Measurements from ENCODE around the gene PPFIBP2. TPM values are rescaled to one million over a fixed set of nuclear protein-coding genes. Genes with fewer than 3 reads are reported as not detected.

PPFIBP2 gene
- total RNA-seq, 2 experiments from 2014 or later, result 102 to 182 TPM

DNA sequence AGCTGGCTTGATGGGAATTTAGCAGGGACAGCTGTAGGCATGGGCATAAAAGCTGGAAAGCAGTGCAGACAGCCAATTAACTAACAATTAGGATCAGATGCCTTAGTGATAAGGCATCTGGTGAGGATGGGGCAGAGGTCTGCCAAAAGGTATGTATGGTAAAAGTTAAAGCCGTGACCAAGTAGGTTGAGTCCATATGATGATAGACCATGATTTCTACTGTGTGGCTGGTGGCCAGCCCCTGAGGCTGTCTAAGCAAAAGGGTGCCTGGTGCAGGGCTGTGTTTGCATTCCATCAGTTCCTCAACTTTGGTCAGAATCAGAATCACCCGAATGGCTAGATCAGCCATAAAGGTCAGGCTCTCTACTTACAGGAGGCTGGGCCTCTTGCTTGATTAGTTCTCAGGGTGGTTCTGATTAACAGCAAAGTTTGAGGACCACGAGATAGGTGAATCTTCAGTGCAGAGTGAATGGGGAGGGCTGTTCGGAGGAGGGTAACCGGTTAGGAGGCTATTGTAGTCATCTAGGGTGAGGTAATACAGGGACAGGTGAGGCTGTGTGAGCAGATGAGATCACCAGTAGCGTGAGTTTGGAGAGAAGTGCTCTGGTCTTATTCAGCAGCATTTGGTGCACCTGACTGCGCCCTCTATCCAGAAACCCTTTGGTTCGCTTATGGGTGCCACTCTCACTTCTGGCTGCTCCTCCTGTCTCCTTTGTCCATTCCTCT, 27.2 kb downstream of the PPFIBP2 start:
- CTCF ChIA-PET (ENCODE audit: unreplicated experiment), result no interaction called here
- no peak for TF ChIP-seq EZH2phosphoT487 (IDR thresholded peaks at IDR 0.05; ENCODE audit: borderline replicate concordance, low read depth, low read length)
- TF ChIP-seq, protein P1, sequence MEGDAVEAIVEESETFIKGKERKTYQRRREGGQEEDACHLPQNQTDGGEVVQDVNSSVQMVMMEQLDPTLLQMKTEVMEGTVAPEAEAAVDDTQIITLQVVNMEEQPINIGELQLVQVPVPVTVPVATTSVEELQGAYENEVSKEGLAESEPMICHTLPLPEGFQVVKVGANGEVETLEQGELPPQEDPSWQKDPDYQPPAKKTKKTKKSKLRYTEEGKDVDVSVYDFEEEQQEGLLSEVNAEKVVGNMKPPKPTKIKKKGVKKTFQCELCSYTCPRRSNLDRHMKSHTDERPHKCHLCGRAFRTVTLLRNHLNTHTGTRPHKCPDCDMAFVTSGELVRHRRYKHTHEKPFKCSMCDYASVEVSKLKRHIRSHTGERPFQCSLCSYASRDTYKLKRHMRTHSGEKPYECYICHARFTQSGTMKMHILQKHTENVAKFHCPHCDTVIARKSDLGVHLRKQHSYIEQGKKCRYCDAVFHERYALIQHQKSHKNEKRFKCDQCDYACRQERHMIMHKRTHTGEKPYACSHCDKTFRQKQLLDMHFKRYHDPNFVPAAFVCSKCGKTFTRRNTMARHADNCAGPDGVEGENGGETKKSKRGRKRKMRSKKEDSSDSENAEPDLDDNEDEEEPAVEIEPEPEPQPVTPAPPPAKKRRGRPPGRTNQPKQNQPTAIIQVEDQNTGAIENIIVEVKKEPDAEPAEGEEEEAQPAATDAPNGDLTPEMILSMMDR (conservative IDR thresholded peaks at IDR 0.05; ENCODE audit: low read length), result no peak
- Histone ChIP-seq H3K36me3 (ENCODE audit: insufficient read depth, low read length) (peaks cover 49% of the 10 kb centered on the region), H4K20me1 (ENCODE audit: insufficient read depth, low read length) (peaks cover 42% of the 10 kb centered on the region; the same call in 1 of the 2 replicates), H3K4me3 (ENCODE audit: low read depth, low read length, poor library complexity, severe bottlenecking) (no peak overlapping the region), H3K9me2 (ENCODE audit: insufficient read depth, low read length) (no peaks in the 10 kb centered on the region), H2AFZ (ENCODE audit: low read length) (no peak overlapping the region), H3K4me2 (ENCODE audit: low read length) (no peak overlapping the region), H3K79me2 (ENCODE audit: insufficient read depth, low read depth, low read length) (peaks cover 94% of the 10 kb centered on the region), H3K4me1 (ENCODE audit: insufficient read depth, low read length, poor library complexity, severe bottlenecking) (peaks cover 5% of the 10 kb centered on the region), H3K9me3 (ENCODE audit: low read length) (no peaks in the 10 kb centered on the region), H3K27ac (ENCODE audit: low read depth, low read length, poor library complexity, severe bottlenecking) (no peak overlapping the region)
- POLR2A ChIA-PET, result no interaction called here
- intact Hi-C loops (cut with micrococcal nuclease; ENCODE audit: unreplicated experiment), result no loop called here
- DNase-seq (ENCODE audit: low spot score), result no peak
- no TSS peak for BruUV-seq (replicated peaks)

DNA sequence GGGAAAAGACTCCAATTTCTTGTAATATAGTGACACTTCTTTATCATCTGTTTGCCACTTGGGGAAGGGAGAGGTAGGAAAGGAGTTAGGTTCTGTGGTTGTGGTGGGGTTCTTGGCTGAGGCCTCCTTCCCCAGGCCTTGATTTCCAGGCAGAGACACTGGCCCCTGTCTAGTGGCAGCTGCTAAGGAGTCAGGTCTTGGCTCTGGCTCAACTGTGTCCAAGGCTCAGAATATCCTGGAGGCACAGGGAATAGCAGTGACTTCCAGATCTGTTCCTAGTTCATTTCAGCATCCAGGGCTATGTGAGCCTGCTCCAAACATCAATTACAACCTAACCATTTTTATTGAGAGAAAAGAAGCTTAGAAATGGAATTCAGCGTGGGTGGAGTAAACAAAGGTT, 29.5 kb downstream of the PPFIBP2 start:
- DNase-seq (ENCODE audit: low spot score), result no peak
- POLR2A ChIA-PET, result interaction anchor here (0.6 to 1.0 kb wide), 2 partner anchors 22 to 1201 kb away, joined by 3 to 5 read pairs; no protein-coding TSS in a partner anchor
- Histone ChIP-seq H2AFZ (ENCODE audit: low read length) (no peak overlapping the region), H3K4me3 (ENCODE audit: low read depth, low read length, poor library complexity, severe bottlenecking) (no peak overlapping the region), H3K9me2 (ENCODE audit: insufficient read depth, low read length) (no peaks in the 10 kb centered on the region), H3K36me3 (ENCODE audit: insufficient read depth, low read length) (peaks cover 48% of the 10 kb centered on the region), H4K20me1 (ENCODE audit: insufficient read depth, low read length) (peaks cover 39% of the 10 kb centered on the region), H3K9me3 (ENCODE audit: low read length) (no peaks in the 10 kb centered on the region), H3K27ac (ENCODE audit: low read depth, low read length, poor library complexity, severe bottlenecking) (no peak overlapping the region), H3K79me2 (ENCODE audit: insufficient read depth, low read depth, low read length) (peaks cover 95% of the 10 kb centered on the region), H3K4me2 (ENCODE audit: low read length) (no peak overlapping the region), H3K4me1 (ENCODE audit: insufficient read depth, low read length, poor library complexity, severe bottlenecking) (peaks cover 4% of the 10 kb centered on the region)
- no TSS peak for BruUV-seq (replicated peaks)
- CTCF ChIA-PET (ENCODE audit: unreplicated experiment), result no interaction called here
- intact Hi-C loops (cut with micrococcal nuclease; ENCODE audit: unreplicated experiment), result no loop called here
- no peak for TF ChIP-seq EZH2phosphoT487 (IDR thresholded peaks at IDR 0.05; ENCODE audit: borderline replicate concordance, low read depth, low read length)
- TF ChIP-seq, protein P1 (conservative IDR thresholded peaks at IDR 0.05; ENCODE audit: low read length), result no peak

DNA sequence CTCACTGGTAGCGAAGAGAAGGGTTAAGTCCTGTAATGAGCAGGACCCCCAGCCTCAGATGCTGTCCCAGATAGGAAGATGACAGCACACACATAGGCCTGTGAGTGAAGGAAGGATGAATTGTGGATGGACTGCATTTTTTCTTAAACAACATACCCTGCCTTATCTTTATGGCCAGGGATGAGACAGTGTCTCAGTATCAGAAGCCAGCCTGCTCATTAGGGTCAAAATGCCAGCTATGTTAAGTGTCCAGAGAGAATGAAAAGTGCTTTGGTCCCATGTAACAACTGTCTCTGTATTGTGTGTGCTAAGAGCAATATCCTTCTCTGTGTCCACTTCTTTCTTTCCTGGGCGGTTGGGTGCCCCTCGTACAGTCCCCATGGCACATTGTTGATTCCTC, 30.2 kb downstream of the PPFIBP2 start:
- Histone ChIP-seq H3K27ac (ENCODE audit: low read depth, low read length, poor library complexity, severe bottlenecking) (no peak overlapping the region), H4K20me1 (ENCODE audit: insufficient read depth, low read length) (peaks cover 38% of the 10 kb centered on the region), H3K79me2 (ENCODE audit: insufficient read depth, low read depth, low read length) (peaks cover 95% of the 10 kb centered on the region), H3K36me3 (ENCODE audit: insufficient read depth, low read length) (peaks cover 45% of the 10 kb centered on the region), H3K4me2 (ENCODE audit: low read length) (no peak overlapping the region), H3K4me1 (ENCODE audit: insufficient read depth, low read length, poor library complexity, severe bottlenecking) (peaks cover 11% of the 10 kb centered on the region), H3K4me3 (ENCODE audit: low read depth, low read length, poor library complexity, severe bottlenecking) (no peak overlapping the region), H2AFZ (ENCODE audit: low read length) (no peak overlapping the region), H3K9me3 (ENCODE audit: low read length) (no peaks in the 10 kb centered on the region), H3K9me2 (ENCODE audit: insufficient read depth, low read length) (no peaks in the 10 kb centered on the region)
- ChIA-PET POLR2A (interaction anchor here (0.6 to 1.0 kb wide), 2 partner anchors 23 to 1202 kb away, joined by 3 to 5 read pairs; no protein-coding TSS in a partner anchor), CTCF (ENCODE audit: unreplicated experiment) (no interaction called here)
- BruUV-seq (replicated peaks), result no TSS peak
- no peak for TF ChIP-seq EZH2phosphoT487 (IDR thresholded peaks at IDR 0.05; ENCODE audit: borderline replicate concordance, low read depth, low read length)
- TF ChIP-seq, protein P1 (conservative IDR thresholded peaks at IDR 0.05; ENCODE audit: low read length), result no peak
- no peak for DNase-seq (ENCODE audit: low spot score)
- intact Hi-C loops (cut with micrococcal nuclease; ENCODE audit: unreplicated experiment), result no loop called here
